Calu3 (cell line): ENCODE results near the gene SLC25A20. TPM values are rescaled to one million over a fixed set of nuclear protein-coding genes. Genes with fewer than 3 reads are reported as not detected.
A peak's percentile ranks its signal among the peaks of the same experiment; 100 is the strongest.

Experiments
- Bru-seq: library from RNA; stranded (reverse); fragments of 400-500 nt; gene quantifications from one replicate; lab custom pipeline; 2021; lab: Mats Ljungman, UMichigan
- BruChase-seq, 2 experiments: library from RNA; stranded (reverse); fragments of 400-500 nt; gene quantifications; one replicate each; lab custom pipeline; 2021; lab: Mats Ljungman, UMichigan
- BruUV-seq: library from RNA; stranded (reverse); fragments of 400-500 nt; replicated peaks from 2 replicates; lab custom pipeline; 2021; lab: Mats Ljungman, UMichigan
- CTCF ChIA-PET: fragments of 300-600 bp; sonication (Branson Sonifier 250); formaldehyde crosslinking; loops from one replicate; lab custom pipeline; 2022; ENCODE audit warnings: antibody characterized with exemption; lab: Charles Lee
- DNase-seq: peaks from one replicate; pipeline ENCODE4 v3.0.0; 2022
- H3K27ac Mint-ChIP-seq: one replicate; pipeline ENCODE4 v1.8.0; 2022; ENCODE audit warnings: mixed read lengths; ENCODE audit not compliant: unreplicated experiment
- H3K27me3 Mint-ChIP-seq: one replicate; pipeline ENCODE4 v1.8.0; 2022; ENCODE audit warnings: mixed read lengths; ENCODE audit not compliant: unreplicated experiment
- H3K36me3 Mint-ChIP-seq: one replicate; pipeline ENCODE4 v1.8.0; 2022; ENCODE audit warnings: mild to moderate bottlenecking, moderate library complexity, mixed read lengths; ENCODE audit not compliant: insufficient read depth, unreplicated experiment
- H3K4me1 Mint-ChIP-seq: one replicate; pipeline ENCODE4 v1.8.0; 2022; ENCODE audit warnings: mild to moderate bottlenecking, low read depth, mixed read lengths; ENCODE audit not compliant: unreplicated experiment
- H3K4me3 Mint-ChIP-seq: one replicate; pipeline ENCODE4 v1.8.0; 2022; ENCODE audit warnings: mild to moderate bottlenecking, low read depth, moderate library complexity, mixed read lengths; ENCODE audit not compliant: unreplicated experiment
- H3K9me3 Mint-ChIP-seq: one replicate; pipeline ENCODE4 v1.8.0; 2022; ENCODE audit warnings: low read depth, mixed read lengths; ENCODE audit not compliant: unreplicated experiment
- CTCF ChIP-seq: fragments of 200-600 bp; IDR thresholded peaks from one replicate; pipeline ENCODE4 v1.8.0; 2022; ENCODE audit warnings: antibody characterized with exemption; ENCODE audit not compliant: unreplicated experiment
- intact Hi-C: fragments of 100-400 bp; cut with micrococcal nuclease; formaldehyde crosslinking; loops from one replicate; pipeline ENCODE4 v1.10.0; 2022; ENCODE audit not compliant: unreplicated experiment
- long read RNA-seq: library from polyadenylated mRNA; stranded (forward); transcript quantifications from one replicate; pipeline ENCODE4 v2.0.0, GENCODE V29; 2022
- total RNA-seq: library from RNA; stranded (reverse); gene quantifications from 2 replicates; pipeline ENCODE4 v1.2.3, GENCODE V29; 2022

Gene SLC25A20
- total RNA-seq (7.9 and 11.4 TPM in 2 replicates), Bru-seq, nascent RNA (percentile 41 among the genes with signal in this experiment), BruChase-seq, experiment 1, labeled RNA remaining after a 6-hour chase (percentile 47 among the genes with signal in this experiment), BruChase-seq, experiment 2, labeled RNA remaining after a 2-hour chase (percentile 39 among the genes with signal in this experiment)
- long read RNA-seq, transcript SLC25A20-201 (9 exons, 1,879 nt), result major isoform, 13 of 19 reads
- long read RNA-seq, partial matches to known transcripts, result 3 of 19 reads
- long read RNA-seq, other reads (novel, unspliced or antisense), result 3 of 19 reads

- peak; percentile 96 for DNase-seq
- peaks cover 18% of the 10 kb centered on the region for H3K4me1 Mint-ChIP-seq
- no peaks in the 10 kb centered on the region for H3K27me3 Mint-ChIP-seq
- peak within 1 kb of the TSS; percentile 68 for H3K27ac Mint-ChIP-seq
- peak within 1 kb of the TSS; percentile 90 for H3K4me3 Mint-ChIP-seq
- TF ChIP-seq CTCF, result no peak
- BruUV-seq, result no TSS peak
- CTCF ChIA-PET, result interaction anchor here (0.6 to 1.7 kb wide), 4 partner anchors 52 to 347 kb away, joined by 3 to 8 read pairs (median 5); no protein-coding TSS in a partner anchor
- no peaks in the 10 kb centered on the region for H3K9me3 Mint-ChIP-seq
- peaks cover 19% of the 10 kb centered on the region for H3K36me3 Mint-ChIP-seq
- intact Hi-C loops, result no loop called here
Observed at GRCh38 chr3:48898383-48899234, at the start of gene SLC25A20. Gene SLC25A20 (minus strand): TSS chr3:48898882. CDS start chr3:48898794, 88 bp downstream.

- Mint-ChIP-seq H3K9me3 (no peaks in the 10 kb centered on the region), H3K27ac (no peak overlapping the region), H3K27me3 (no peaks in the 10 kb centered on the region), H3K4me3 (no peak overlapping the region), H3K36me3 (peaks cover 34% of the 10 kb centered on the region), H3K4me1 (no peaks in the 10 kb centered on the region)
- DNase-seq, result no peak
- intact Hi-C loops, result no loop called here
- BruUV-seq, result no TSS peak
- no peak for TF ChIP-seq CTCF
- CTCF ChIA-PET, result no interaction called here
Observed at GRCh38 chr3:48945891-48946549, 47.3 kb upstream of the SLC25A20 start.

- Mint-ChIP-seq H3K36me3 (peaks cover 36% of the 10 kb centered on the region), H3K27ac (no peak overlapping the region), H3K27me3 (no peaks in the 10 kb centered on the region), H3K9me3 (no peaks in the 10 kb centered on the region), H3K4me1 (no peaks in the 10 kb centered on the region), H3K4me3 (no peak overlapping the region)
- intact Hi-C loops, result no loop called here
- no peak for TF ChIP-seq CTCF
- no TSS peak for BruUV-seq
- CTCF ChIA-PET, result no interaction called here
- DNase-seq, result no peak
Observed at GRCh38 chr3:48945432-48945831, 46.8 kb upstream of the SLC25A20 start.

GRCh38 chr3:48938689-48939088, 40.0 kb upstream of the SLC25A20 start:
- no peaks in the 10 kb centered on the region for H3K27me3 Mint-ChIP-seq
- no peaks in the 10 kb centered on the region for H3K9me3 Mint-ChIP-seq
- CTCF ChIA-PET, result no interaction called here
- no TSS peak for BruUV-seq
- no peak overlapping the region for H3K4me3 Mint-ChIP-seq
- peaks cover 8% of the 10 kb centered on the region for H3K4me1 Mint-ChIP-seq
- no peak for TF ChIP-seq CTCF
- intact Hi-C loops, result no loop called here
- no peak overlapping the region for H3K27ac Mint-ChIP-seq
- peaks cover 46% of the 10 kb centered on the region for H3K36me3 Mint-ChIP-seq
- DNase-seq, result no peak
